Measurements from ENCODE around the gene VANGL2. TPM values are rescaled to one million over a fixed set of nuclear protein-coding genes. Genes with fewer than 3 reads are reported as not detected.

Gene VANGL2
- total and polyA plus RNA-seq, 4 donors, result 1.3 to 13.9 (median 2.2) TPM

GRCh38 chr1:160465123-160465522 is 64.8 kb downstream of the VANGL2 start:
- DNase-seq (no peak), ATAC-seq (ENCODE audit: insufficient read depth, low FRiP score) (no peak)
- H3K4me3 ChIP-seq, result no peak overlapping the region
- no peaks in the 10 kb centered on the region for H3K36me3 ChIP-seq (ENCODE audit: control insufficient read depth in 4 of 4, insufficient read depth in 4 of 4, low read length in 4 of 4)
- no peaks in the 10 kb centered on the region for H3K9me3 ChIP-seq (ENCODE audit: control insufficient read depth in 4 of 4, insufficient read depth in 3 of 4, low read length in 3 of 4)
- no peaks in the 10 kb centered on the region for H3K27me3 ChIP-seq (ENCODE audit: control insufficient read depth in 3 of 3, insufficient read depth in 3 of 3, low read length in 2 of 3)
- no peaks in the 10 kb centered on the region for H3K4me1 ChIP-seq (ENCODE audit: control insufficient read depth in 5 of 5, insufficient read depth in 5 of 5, low read length in 5 of 5)
- no peak for TF ChIP-seq CTCF (IDR thresholded peaks at IDR 0.05; ENCODE audit: control extremely low read depth, extremely low read depth)
- 94 to 96% methylated on average over 6 of the region's 6 CpGs for WGBS, 2 donors
- H3K27ac ChIP-seq (ENCODE audit: low read depth in 1 of 2, low read length in 1 of 2), result no peak overlapping the region
- no peak overlapping the region for H3K9ac ChIP-seq (ENCODE audit: insufficient read depth in 1 of 2, low read length in 2 of 2)

- Histone ChIP-seq H3K4me1 (ENCODE audit: control insufficient read depth in 5 of 5, insufficient read depth in 5 of 5, low read length in 5 of 5) (no peaks in the 10 kb centered on the region), H3K9ac (ENCODE audit: insufficient read depth in 1 of 2, low read length in 2 of 2) (no peak overlapping the region), H3K27ac (ENCODE audit: low read depth in 1 of 2, low read length in 1 of 2) (no peak overlapping the region), H3K4me3 (no peak overlapping the region), H3K36me3 (ENCODE audit: control insufficient read depth in 4 of 4, insufficient read depth in 4 of 4, low read length in 4 of 4) (no peaks in the 10 kb centered on the region), H3K27me3 (ENCODE audit: control insufficient read depth in 3 of 3, insufficient read depth in 3 of 3, low read length in 2 of 3) (no peaks in the 10 kb centered on the region), H3K9me3 (ENCODE audit: control insufficient read depth in 4 of 4, insufficient read depth in 3 of 4, low read length in 3 of 4) (no peaks in the 10 kb centered on the region)
- 75 to 79% methylated on average over 2 of the region's 2 CpGs for WGBS, 2 donors
- TF ChIP-seq CTCF (IDR thresholded peaks at IDR 0.05; ENCODE audit: control extremely low read depth, extremely low read depth), result no peak
- no peak for ATAC-seq (ENCODE audit: insufficient read depth, low FRiP score)
- DNase-seq, result no peak
Observed at GRCh38 chr1:160466961-160467360, 66.6 kb downstream of the VANGL2 start.

- DNase-seq (no peak), ATAC-seq (ENCODE audit: insufficient read depth, low FRiP score) (no peak)
- no peaks in the 10 kb centered on the region for H3K27me3 ChIP-seq (ENCODE audit: control insufficient read depth in 3 of 3, insufficient read depth in 3 of 3, low read length in 2 of 3)
- H3K4me1 ChIP-seq (ENCODE audit: control insufficient read depth in 5 of 5, insufficient read depth in 5 of 5, low read length in 5 of 5), result no peaks in the 10 kb centered on the region
- H3K36me3 ChIP-seq (ENCODE audit: control insufficient read depth in 4 of 4, insufficient read depth in 4 of 4, low read length in 4 of 4), result no peaks in the 10 kb centered on the region
- H3K4me3 ChIP-seq, result no peak overlapping the region
- H3K27ac ChIP-seq (ENCODE audit: low read depth in 1 of 2, low read length in 1 of 2), result no peak overlapping the region
- no peaks in the 10 kb centered on the region for H3K9me3 ChIP-seq (ENCODE audit: control insufficient read depth in 4 of 4, insufficient read depth in 3 of 4, low read length in 3 of 4)
- no peak for TF ChIP-seq CTCF (IDR thresholded peaks at IDR 0.05; ENCODE audit: control extremely low read depth, extremely low read depth)
- H3K9ac ChIP-seq (ENCODE audit: insufficient read depth in 1 of 2, low read length in 2 of 2), result no peak overlapping the region
Observed at GRCh38 chr1:160467576-160467975, 67.2 kb downstream of the VANGL2 start.

GRCh38 chr1:160471253-160471652 is 70.9 kb downstream of the VANGL2 start:
- TF ChIP-seq CTCF (IDR thresholded peaks at IDR 0.05; ENCODE audit: control extremely low read depth, extremely low read depth), result no peak
- DNase-seq, result no peak
- no peaks in the 10 kb centered on the region for H3K27me3 ChIP-seq (ENCODE audit: control insufficient read depth in 3 of 3, insufficient read depth in 3 of 3, low read length in 2 of 3)
- H3K27ac ChIP-seq (ENCODE audit: low read depth in 1 of 2, low read length in 1 of 2), result no peak overlapping the region
- no peaks in the 10 kb centered on the region for H3K36me3 ChIP-seq (ENCODE audit: control insufficient read depth in 4 of 4, insufficient read depth in 4 of 4, low read length in 4 of 4)
- no peaks in the 10 kb centered on the region for H3K9me3 ChIP-seq (ENCODE audit: control insufficient read depth in 4 of 4, insufficient read depth in 3 of 4, low read length in 3 of 4)
- 88 to 93% methylated on average over 1 of the region's 1 CpG for WGBS, 2 donors
- no peak overlapping the region for H3K4me3 ChIP-seq
- H3K9ac ChIP-seq (ENCODE audit: insufficient read depth in 1 of 2, low read length in 2 of 2), result no peak overlapping the region
- H3K4me1 ChIP-seq (ENCODE audit: control insufficient read depth in 5 of 5, insufficient read depth in 5 of 5, low read length in 5 of 5), result no peaks in the 10 kb centered on the region
- no peak for ATAC-seq (ENCODE audit: insufficient read depth, low FRiP score)
